ENCODE results near the gene TRIML2. TPM values are rescaled to one million over a fixed set of nuclear protein-coding genes. Genes with fewer than 3 reads are reported as not detected.

TRIML2 gene, protein sequence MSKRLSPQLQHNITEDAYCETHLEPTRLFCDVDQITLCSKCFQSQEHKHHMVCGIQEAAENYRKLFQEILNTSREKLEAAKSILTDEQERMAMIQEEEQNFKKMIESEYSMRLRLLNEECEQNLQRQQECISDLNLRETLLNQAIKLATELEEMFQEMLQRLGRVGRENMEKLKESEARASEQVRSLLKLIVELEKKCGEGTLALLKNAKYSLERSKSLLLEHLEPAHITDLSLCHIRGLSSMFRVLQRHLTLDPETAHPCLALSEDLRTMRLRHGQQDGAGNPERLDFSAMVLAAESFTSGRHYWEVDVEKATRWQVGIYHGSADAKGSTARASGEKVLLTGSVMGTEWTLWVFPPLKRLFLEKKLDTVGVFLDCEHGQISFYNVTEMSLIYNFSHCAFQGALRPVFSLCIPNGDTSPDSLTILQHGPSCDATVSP
- total RNA-seq (2022; extraction: Qiagen RNA extraction), result 33.0 to 53.7 TPM (median 42.4 TPM) in 5 replicates

DNA sequence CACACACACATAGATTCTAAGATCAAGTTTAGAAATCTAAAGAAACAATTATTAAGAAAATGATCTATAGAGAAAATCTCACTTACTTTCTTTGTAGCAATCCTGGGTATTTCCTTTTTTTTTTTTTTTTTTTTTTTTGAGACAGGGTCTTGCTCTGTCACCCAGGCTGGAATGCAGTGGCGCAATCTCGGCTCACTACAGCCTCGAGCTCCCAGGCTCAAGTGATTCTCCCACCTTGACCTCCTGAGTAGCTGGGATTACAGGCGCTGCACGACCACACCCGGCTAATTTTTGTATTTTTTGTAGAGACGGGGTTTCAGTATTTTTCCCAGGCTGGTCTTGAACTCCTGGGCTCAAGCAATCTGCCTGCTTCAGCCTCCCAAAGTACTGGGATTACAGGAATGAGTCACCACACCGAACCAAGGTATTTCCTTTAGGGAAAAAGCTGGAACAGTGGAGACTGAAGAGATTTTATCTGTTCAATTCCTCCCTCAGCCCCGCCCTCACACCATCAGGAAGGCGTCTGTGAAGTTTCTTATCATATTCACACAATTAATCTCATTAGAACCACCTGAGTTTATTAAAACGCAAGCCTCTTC lies at the start of gene TRIML2:
Gene TRIML2 (minus strand): TSS at position 447 of the 599 bp plus-strand sequence. CDS start 4,235 bp downstream, outside the sequence.

DNA sequence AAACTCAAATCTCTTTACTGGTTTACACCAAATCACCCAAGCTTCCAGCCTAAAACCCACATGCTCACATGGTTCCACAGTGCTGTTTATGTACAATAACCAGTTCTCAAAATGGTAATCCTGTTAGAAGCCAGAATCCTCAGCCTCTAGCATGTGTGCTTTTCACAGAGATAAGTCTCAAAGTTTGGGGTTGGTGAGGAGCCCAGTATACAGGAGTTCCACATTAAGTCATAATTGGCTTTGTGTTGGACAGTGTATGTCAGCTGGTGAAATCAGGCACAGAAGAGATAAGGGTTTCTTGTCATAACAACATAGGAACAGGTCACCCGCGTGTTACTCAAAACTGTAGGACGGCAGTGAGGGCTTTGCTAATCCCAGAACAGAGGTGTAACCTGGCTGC lies 29.7 kb upstream of the TRIML2 start, which contains the start of gene TRIML1:
Gene TRIML1 (plus strand): TSS at position 301 of the 400 bp plus-strand sequence. CDS start 118 bp downstream, outside the sequence.

Other genes with a start within 250 kb of the TRIML2 start
- gene ZFP42, start 113.8 kb downstream of the TRIML2 start, total RNA-seq (2022; extraction: Qiagen RNA extraction), result 0.03 TPM in 1 of 5 replicates, not detected in the others
- not detected in 5 replicates for gene TRIML1, start 29.8 kb upstream of the TRIML2 start, total RNA-seq (2022; extraction: Qiagen RNA extraction)